ENCODE measurements around the gene KRTAP5-3.
A peak's percentile ranks its signal among the peaks of the same experiment; 100 is the strongest.

The KRTAP5-3 gene

GRCh38 chr11:1641096-1641495 lies 32.8 kb upstream of the KRTAP5-3 start:
- no peak overlapping the region for H3K27ac ChIP-seq

GRCh38 chr11:1640076-1640946 lies 32.0 kb upstream of the KRTAP5-3 start:
- no peak for TF ChIP-seq ZFX (IDR thresholded peaks at IDR 0.05)
- TF ChIP-seq CTCF (conservative IDR thresholded peaks at IDR 0.05), result peak; percentile 98
- no peak overlapping the region for H3K27ac ChIP-seq

More at GRCh38 chr11:1641096-1641495, 32.8 kb upstream of the KRTAP5-3 start:
- no peak for TF ChIP-seq ZFX (IDR thresholded peaks at IDR 0.05)
- no peak for TF ChIP-seq CTCF (conservative IDR thresholded peaks at IDR 0.05)

GRCh38 chr11:1639666-1640065 lies 31.4 kb upstream of the KRTAP5-3 start:
- TF ChIP-seq ZFX (IDR thresholded peaks at IDR 0.05), result no peak
- no peak overlapping the region for H3K27ac ChIP-seq

GRCh38 chr11:1639102-1639620 lies 30.9 kb upstream of the KRTAP5-3 start:
- TF ChIP-seq ZFX (IDR thresholded peaks at IDR 0.05) (no peak), CTCF (conservative IDR thresholded peaks at IDR 0.05) (no peak)
- no peak overlapping the region for H3K27ac ChIP-seq

GRCh38 chr11:1638344-1638743 lies 30.1 kb upstream of the KRTAP5-3 start:
- TF ChIP-seq CTCF (conservative IDR thresholded peaks at IDR 0.05), result no peak
- no peak for TF ChIP-seq ZFX (IDR thresholded peaks at IDR 0.05)
- no peak overlapping the region for H3K27ac ChIP-seq

GRCh38 chr11:1637628-1638027 lies 29.4 kb upstream of the KRTAP5-3 start:
- no peak overlapping the region for H3K27ac ChIP-seq
- no peak for TF ChIP-seq CTCF (conservative IDR thresholded peaks at IDR 0.05)
- no peak for TF ChIP-seq ZFX (IDR thresholded peaks at IDR 0.05)

GRCh38 chr11:1636291-1636950 lies 28.2 kb upstream of the KRTAP5-3 start:
- TF ChIP-seq CTCF (conservative IDR thresholded peaks at IDR 0.05), result no peak
- TF ChIP-seq ZFX (IDR thresholded peaks at IDR 0.05), result no peak
- H3K27ac ChIP-seq, result no peak overlapping the region
